UCSD-AML1 (cell line): ENCODE measurements around the gene ZFP36L1.

ENCODE experiments used
- DNase-seq: peaks from one replicate; lab custom pipeline; 2025; ENCODE audit not compliant: unreplicated experiment; lab: John Stamatoyannopoulos, UW

Gene ZFP36L1

GRCh38 chr14:68784978-68785533 lies 7.8 kb downstream of the ZFP36L1 start:
- no peak for DNase-seq

GRCh38 chr14:68784226-68784910 lies 8.5 kb downstream of the ZFP36L1 start:
- no peak for DNase-seq

- DNase-seq = no peak
These were observed 9.2 kb downstream of the ZFP36L1 start for GRCh38 chr14:68783408-68784225.

GRCh38 chr14:68782091-68782981 lies 10.5 kb downstream of the ZFP36L1 start:
- no peak for DNase-seq

- DNase-seq = no peak
These were observed 11.5 kb downstream of the ZFP36L1 start for GRCh38 chr14:68781161-68782021.

GRCh38 chr14:68780358-68781160 lies 12.3 kb downstream of the ZFP36L1 start:
- peak; percentile 76 for DNase-seq

- peak; percentile 54 for DNase-seq
These were observed 13.0 kb downstream of the ZFP36L1 start for GRCh38 chr14:68779761-68780323.

GRCh38 chr14:68777644-68778043 lies 15.2 kb downstream of the ZFP36L1 start:
- DNase-seq = no peak

GRCh38 chr14:68775614-68776126 lies 17.2 kb downstream of the ZFP36L1 start:
- DNase-seq = no peak

GRCh38 chr14:68774771-68775613 lies 17.9 kb downstream of the ZFP36L1 start:
- DNase-seq = no peak

- no peak for DNase-seq
These were observed 20.0 kb downstream of the ZFP36L1 start for GRCh38 chr14:68772761-68773381.

GRCh38 chr14:68771631-68772030 lies 21.2 kb downstream of the ZFP36L1 start:
- peak; percentile 85 for DNase-seq

- DNase-seq = no peak
These were observed 22.1 kb downstream of the ZFP36L1 start for GRCh38 chr14:68770553-68771286.

- DNase-seq = no peak
These were observed 22.8 kb downstream of the ZFP36L1 start for GRCh38 chr14:68770051-68770450.

- no peak for DNase-seq
These were observed 24.6 kb downstream of the ZFP36L1 start for GRCh38 chr14:68768316-68768715.

- DNase-seq = no peak
These were observed 25.6 kb downstream of the ZFP36L1 start for GRCh38 chr14:68767248-68767645.
